T-helper 17 cell (primary cell): ENCODE data around the gene OR52N5. TPM values are rescaled to one million over a fixed set of nuclear protein-coding genes. Genes with fewer than 3 reads are reported as not detected.

Experiments used
- ATAC-seq: fragments of 150-1000 bp; cut with Tn5 transposase; 2 replicates; pipeline ENCODE4 v1.10.0; 2021; ENCODE audit warnings: mild to moderate bottlenecking, moderate library complexity
- DNase-seq, 3 donors: peaks; one replicate each; pipeline versions ENCODE4 v3.0.0 to v3.0.0-alpha.2; 2020 to 2021
- H3K9me3 ChIP-seq: one replicate; pipeline ENCODE4 v1.7.0; 2013; ENCODE audit warnings: low read length, mild to moderate bottlenecking; ENCODE audit not compliant: control insufficient read depth, poor library complexity, severe bottlenecking
- H3K27ac Mint-ChIP-seq: one replicate; pipeline ENCODE4 v1.8.0; 2022; ENCODE audit warnings: mild to moderate bottlenecking, moderate library complexity, mixed read lengths
- H3K27me3 Mint-ChIP-seq: one replicate; pipeline ENCODE4 v1.8.0; 2022; ENCODE audit warnings: mixed read lengths
- H3K36me3 Mint-ChIP-seq: one replicate; pipeline ENCODE4 v1.8.0; 2022; ENCODE audit warnings: low read depth, mixed read lengths
- H3K4me1 Mint-ChIP-seq: one replicate; pipeline ENCODE4 v1.8.0; 2022; ENCODE audit warnings: mild to moderate bottlenecking, mixed read lengths
- H3K4me3 Mint-ChIP-seq: one replicate; pipeline ENCODE4 v1.8.0; 2022; ENCODE audit warnings: mild to moderate bottlenecking, moderate library complexity, mixed read lengths
- total RNA-seq, 4 donors: library from RNA in 2 of 4; stranded (reverse) in 2 of 4; gene quantifications; one replicate each; pipeline ENCODE4 v1.2.3 and lab custom pipeline; 2022 to 2026

Gene OR52N5
- total RNA-seq (not detected), total RNA-seq (lab: John Stamatoyannopoulos, UW) (0 reads per million in 2 donors)

- no peak for DNase-seq
- ATAC-seq, result no peak
- H3K36me3 Mint-ChIP-seq, result peaks cover 2% of the 10 kb centered on the region
- peaks cover 20% of the 10 kb centered on the region for H3K27me3 Mint-ChIP-seq
- no peaks in the 10 kb centered on the region for H3K9me3 ChIP-seq
- peaks cover 4% of the 10 kb centered on the region for H3K4me1 Mint-ChIP-seq
- H3K4me3 Mint-ChIP-seq, result no peak within 1 kb of the TSS
- H3K27ac Mint-ChIP-seq, result no peak within 1 kb of the TSS
These were observed at the start of gene OR52N5 for GRCh38 chr11:5783255-5783654. OR52N5 (minus strand) TSS chr11:5783355; CDS start chr11:5778634, 4,721 bp downstream.

- H3K27me3 Mint-ChIP-seq, result peaks cover 12% of the 10 kb centered on the region
- ATAC-seq (no peak), DNase-seq (no peak)
- H3K4me3 Mint-ChIP-seq, result no peak overlapping the region
- no peak overlapping the region for H3K27ac Mint-ChIP-seq
- no peaks in the 10 kb centered on the region for H3K9me3 ChIP-seq
- no peaks in the 10 kb centered on the region for H3K4me1 Mint-ChIP-seq
- no peaks in the 10 kb centered on the region for H3K36me3 Mint-ChIP-seq
These were observed 48.2 kb upstream of the OR52N5 start for GRCh38 chr11:5831196-5831829.

GRCh38 chr11:5818245-5818886, 35.2 kb upstream of the OR52N5 start:
- Mint-ChIP-seq H3K27ac (peak overlapping the region; percentile 80), H3K4me3 (peak overlapping the region; percentile 82), H3K36me3 (no peaks in the 10 kb centered on the region), H3K4me1 (peaks cover 9% of the 10 kb centered on the region), H3K27me3 (no peaks in the 10 kb centered on the region)
- H3K9me3 ChIP-seq, result no peaks in the 10 kb centered on the region
- no peak for ATAC-seq
- no peak for DNase-seq

- no peaks in the 10 kb centered on the region for H3K9me3 ChIP-seq
- no peaks in the 10 kb centered on the region for H3K36me3 Mint-ChIP-seq
- ATAC-seq (no peak), DNase-seq (no peak)
- H3K4me3 Mint-ChIP-seq, result no peak overlapping the region
- H3K4me1 Mint-ChIP-seq, result peaks cover 11% of the 10 kb centered on the region
- H3K27me3 Mint-ChIP-seq, result peaks cover 1% of the 10 kb centered on the region
- no peak overlapping the region for H3K27ac Mint-ChIP-seq
These were observed 32.4 kb upstream of the OR52N5 start for GRCh38 chr11:5815534-5815933.

GRCh38 chr11:5809905-5810795, 27.0 kb upstream of the OR52N5 start:
- peaks cover 41% of the 10 kb centered on the region for H3K27me3 Mint-ChIP-seq
- ATAC-seq (no peak), DNase-seq (no peak)
- no peak overlapping the region for H3K4me3 Mint-ChIP-seq
- H3K9me3 ChIP-seq, result no peaks in the 10 kb centered on the region
- H3K27ac Mint-ChIP-seq, result no peak overlapping the region
- H3K36me3 Mint-ChIP-seq, result peaks cover 4% of the 10 kb centered on the region
- H3K4me1 Mint-ChIP-seq, result peaks cover 15% of the 10 kb centered on the region

- no peaks in the 10 kb centered on the region for H3K9me3 ChIP-seq
- peak; percentile 34 for ATAC-seq
- Mint-ChIP-seq H3K4me1 (peaks cover 12% of the 10 kb centered on the region), H3K36me3 (peaks cover 4% of the 10 kb centered on the region), H3K27me3 (peaks cover 41% of the 10 kb centered on the region), H3K27ac (peak overlapping the region; percentile 75), H3K4me3 (peak overlapping the region; percentile 95)
- DNase-seq, result no peak
These were observed 26.0 kb upstream of the OR52N5 start for GRCh38 chr11:5809122-5809519.

- H3K4me1 Mint-ChIP-seq, result peaks cover 12% of the 10 kb centered on the region
- DNase-seq (peak; percentile 47 to 58 (median 52)), ATAC-seq (peak; percentile 90)
- peaks cover 4% of the 10 kb centered on the region for H3K36me3 Mint-ChIP-seq
- H3K4me3 Mint-ChIP-seq, result peak within 1 kb of the TSS; percentile 95
- peaks cover 41% of the 10 kb centered on the region for H3K27me3 Mint-ChIP-seq
- H3K27ac Mint-ChIP-seq, result peak within 1 kb of the TSS; percentile 75
- H3K9me3 ChIP-seq, result no peaks in the 10 kb centered on the region
These were observed 25.5 kb upstream of the OR52N5 start, which contains the start of gene OR52N2 for GRCh38 chr11:5808500-5809121. OR52N2 (plus strand) TSS chr11:5808924; CDS start chr11:5820336, 11,412 bp downstream.

- peaks cover 12% of the 10 kb centered on the region for H3K4me1 Mint-ChIP-seq
- DNase-seq (no peak), ATAC-seq (no peak)
- no peaks in the 10 kb centered on the region for H3K9me3 ChIP-seq
- peaks cover 4% of the 10 kb centered on the region for H3K36me3 Mint-ChIP-seq
- H3K4me3 Mint-ChIP-seq, result no peak overlapping the region
- H3K27ac Mint-ChIP-seq, result no peak overlapping the region
- H3K27me3 Mint-ChIP-seq, result peaks cover 41% of the 10 kb centered on the region
These were observed 24.4 kb upstream of the OR52N5 start for GRCh38 chr11:5807580-5807979.

- Mint-ChIP-seq H3K27me3 (peaks cover 45% of the 10 kb centered on the region), H3K36me3 (peaks cover 3% of the 10 kb centered on the region), H3K4me1 (peaks cover 4% of the 10 kb centered on the region), H3K27ac (no peak overlapping the region), H3K4me3 (no peak overlapping the region)
- no peak for ATAC-seq
- no peaks in the 10 kb centered on the region for H3K9me3 ChIP-seq
- no peak for DNase-seq
These were observed 20.8 kb upstream of the OR52N5 start for GRCh38 chr11:5803982-5804381.

GRCh38 chr11:5796541-5796940, 13.4 kb upstream of the OR52N5 start:
- ATAC-seq (no peak), DNase-seq (no peak)
- Mint-ChIP-seq H3K36me3 (no peaks in the 10 kb centered on the region), H3K27me3 (peaks cover 42% of the 10 kb centered on the region), H3K27ac (no peak overlapping the region), H3K4me1 (no peaks in the 10 kb centered on the region), H3K4me3 (no peak overlapping the region)
- no peaks in the 10 kb centered on the region for H3K9me3 ChIP-seq

GRCh38 chr11:5791165-5791564, 8.0 kb upstream of the OR52N5 start, which contains the start of gene OR52N1:
OR52N1 (minus strand) TSS chr11:5791265; CDS start chr11:5788816, 2,449 bp downstream.
- Mint-ChIP-seq H3K4me3 (no peak within 1 kb of the TSS), H3K36me3 (no peaks in the 10 kb centered on the region), H3K27ac (no peak within 1 kb of the TSS), H3K4me1 (no peaks in the 10 kb centered on the region), H3K27me3 (peaks cover 23% of the 10 kb centered on the region)
- DNase-seq (no peak), ATAC-seq (no peak)
- H3K9me3 ChIP-seq, result no peaks in the 10 kb centered on the region

GRCh38 chr11:5767056-5767455, 16.1 kb downstream of the OR52N5 start:
- no peak for DNase-seq
- Mint-ChIP-seq H3K27ac (no peak overlapping the region), H3K4me1 (no peaks in the 10 kb centered on the region), H3K4me3 (no peak overlapping the region), H3K27me3 (no peaks in the 10 kb centered on the region), H3K36me3 (no peaks in the 10 kb centered on the region)
- ATAC-seq, result no peak
- no peaks in the 10 kb centered on the region for H3K9me3 ChIP-seq

GRCh38 chr11:5753943-5754342, 29.2 kb downstream of the OR52N5 start, which contains the start of gene OR52N4:
OR52N4 (plus strand) TSS chr11:5754243; CDS start chr11:5754741, 498 bp downstream.
- ATAC-seq, result no peak
- no peaks in the 10 kb centered on the region for H3K4me1 Mint-ChIP-seq
- H3K9me3 ChIP-seq, result no peaks in the 10 kb centered on the region
- H3K4me3 Mint-ChIP-seq, result no peak within 1 kb of the TSS
- no peaks in the 10 kb centered on the region for H3K36me3 Mint-ChIP-seq
- H3K27me3 Mint-ChIP-seq, result no peaks in the 10 kb centered on the region
- H3K27ac Mint-ChIP-seq, result no peak within 1 kb of the TSS
- DNase-seq, result no peak
